Fibroblast of lung (primary cell): ENCODE measurements around the gene TPPP. TPM values are rescaled to one million over a fixed set of nuclear protein-coding genes. Genes with fewer than 3 reads are reported as not detected.

Experiments
- DNase-seq, 2 donors: peaks; one replicate each; pipeline versions ENCODE4 v3.0.0 to v3.0.0-alpha.2; 2010; ENCODE audit warnings: low read depth in 2 of 2
- H2AFZ ChIP-seq: 2 replicates; pipeline ENCODE4 v1.5.1; 2012; ENCODE audit warnings: low read length, control low read depth, inconsistent platforms
- H3K27ac ChIP-seq: 2 replicates; pipeline ENCODE4 v1.5.1; 2011; ENCODE audit warnings: low read length, control low read depth; ENCODE audit not compliant: insufficient read depth
- H3K27me3 ChIP-seq: 2 replicates; pipeline ENCODE4 v1.5.1; 2011; ENCODE audit warnings: mild to moderate bottlenecking, low read length; ENCODE audit not compliant: control insufficient read depth, insufficient read depth
- H3K36me3 ChIP-seq: 2 replicates; pipeline ENCODE4 v1.5.1; 2011; ENCODE audit warnings: low read length; ENCODE audit not compliant: control insufficient read depth, insufficient read depth
- H3K4me1 ChIP-seq: 2 replicates; pipeline ENCODE4 v1.5.1; 2011; ENCODE audit warnings: low read length; ENCODE audit not compliant: control insufficient read depth, insufficient read depth; ENCODE audit errors: extremely low read depth
- H3K4me2 ChIP-seq: 2 replicates; pipeline ENCODE4 v1.5.1; 2011; ENCODE audit warnings: low read length, control low read depth; ENCODE audit not compliant: insufficient read depth; ENCODE audit errors: extremely low read depth
- H3K4me3 ChIP-seq, 4 experiments: fragments of 200-600 bp in 1 of 4; sonication (generic) in 1 of 4; replicated peaks in 1 of 4; 2 replicates each; pipeline ENCODE4 v1.5.1; 2011 to 2016; ENCODE audit warnings: low read length in 4 of 4, low read depth in 3 of 4, mild to moderate bottlenecking in 3 of 4, control low read depth in 2 of 4, inconsistent platforms in 1 of 4, mixed read lengths in 1 of 4; ENCODE audit not compliant: insufficient read depth in 1 of 4; ENCODE audit errors: control extremely low read depth in 1 of 4
- H3K79me2 ChIP-seq: 2 replicates; pipeline ENCODE4 v1.5.1; 2012; ENCODE audit warnings: mild to moderate bottlenecking, low read length, inconsistent platforms; ENCODE audit not compliant: control insufficient read depth, insufficient read depth
- H3K9ac ChIP-seq: 2 replicates; pipeline ENCODE4 v1.5.1; 2011; ENCODE audit warnings: mild to moderate bottlenecking, low read length, control low read depth; ENCODE audit not compliant: insufficient read depth
- H3K9me3 ChIP-seq: 2 replicates; pipeline ENCODE4 v1.5.1; 2012; ENCODE audit warnings: low read depth, low read length; ENCODE audit not compliant: control insufficient read depth, insufficient read depth
- H4K20me1 ChIP-seq: 2 replicates; pipeline ENCODE4 v1.5.1; 2011; ENCODE audit warnings: low read length; ENCODE audit not compliant: control insufficient read depth, insufficient read depth; ENCODE audit errors: extremely low read depth
- CTCF ChIP-seq, 2 donors: IDR thresholded peaks in 1 of 2; conservative IDR thresholded peaks in 1 of 2; 1 replicate in 1 of 2; 2 replicates in 1 of 2; pipeline ENCODE4 v1.5.1; 2011 to 2012; ENCODE audit warnings: low read length in 2 of 2, control low read depth in 1 of 2, inconsistent platforms in 1 of 2, low read depth in 1 of 2, mild to moderate bottlenecking in 1 of 2
- EZH2 ChIP-seq: IDR thresholded peaks from 2 replicates; pipeline ENCODE4 v1.5.1; 2012; ENCODE audit warnings: low read length, control low read depth, mild to moderate bottlenecking; ENCODE audit errors: missing control alignments
- polyA plus RNA-seq, 2 donors: library from polyadenylated mRNA; depleted of rRNA in 1 of 2; stranded (reverse) in 1 of 2; unstranded in 1 of 2; fragments of >200 nt; gene quantifications; 2 replicates each; pipeline ENCODE4 v1.2.1, GENCODE V29; 2011 to 2012; ENCODE audit warnings: missing spikeins in 1 of 2
- total RNA-seq: library from RNA; depleted of rRNA; stranded (reverse); fragments of >200 nt; gene quantifications from 2 replicates; pipeline ENCODE4 v1.2.1, GENCODE V29; 2014

TPPP gene
- total and polyA plus RNA-seq, 2 donors (not counting 1 experiment from before 2014, with no cell fraction given), result 0.06 to 0.17 TPM

- H3K9me3 ChIP-seq, result no peaks in the 10 kb centered on the region
- H3K4me2 ChIP-seq, result no peak overlapping the region
- no peaks in the 10 kb centered on the region for H3K27me3 ChIP-seq
- TF ChIP-seq EZH2 (no peak), CTCF (conservative IDR thresholded peaks at IDR 0.05 in 1 of 2, IDR thresholded peaks at IDR 0.05 in 1 of 2; ENCODE audit: low read depth in 1 of 2, low read length in 2 of 2) (no peak)
- no peak for DNase-seq
- no peaks in the 10 kb centered on the region for H3K4me1 ChIP-seq
- no peaks in the 10 kb centered on the region for H4K20me1 ChIP-seq
- H3K79me2 ChIP-seq, result no peaks in the 10 kb centered on the region
- no peak overlapping the region for H3K4me3 ChIP-seq
- H2AFZ ChIP-seq, result no peak overlapping the region
- no peak overlapping the region for H3K27ac ChIP-seq
- peaks cover 3% of the 10 kb centered on the region for H3K36me3 ChIP-seq
- H3K9ac ChIP-seq, result no peak overlapping the region
Measured at GRCh38 chr5:627840-628239, 65.3 kb downstream of the TPPP start.

GRCh38 chr5:626850-627249, 66.3 kb downstream of the TPPP start:
- H3K79me2 ChIP-seq, result no peaks in the 10 kb centered on the region
- H3K27me3 ChIP-seq, result no peaks in the 10 kb centered on the region
- H3K36me3 ChIP-seq, result peaks cover 3% of the 10 kb centered on the region
- no peaks in the 10 kb centered on the region for H3K9me3 ChIP-seq
- H3K4me3 ChIP-seq, result no peak overlapping the region
- no peaks in the 10 kb centered on the region for H3K4me1 ChIP-seq
- no peak overlapping the region for H3K27ac ChIP-seq
- peak in 1 of 2 donors; percentile 11 for DNase-seq
- TF ChIP-seq CTCF (conservative IDR thresholded peaks at IDR 0.05 in 1 of 2, IDR thresholded peaks at IDR 0.05 in 1 of 2; ENCODE audit: low read depth in 1 of 2, low read length in 2 of 2), result no peak
- no peak for TF ChIP-seq EZH2
- no peak overlapping the region for H3K9ac ChIP-seq
- no peaks in the 10 kb centered on the region for H4K20me1 ChIP-seq
- H2AFZ ChIP-seq, result no peak overlapping the region
- H3K4me2 ChIP-seq, result no peak overlapping the region

- no peak for TF ChIP-seq EZH2
- TF ChIP-seq CTCF (conservative IDR thresholded peaks at IDR 0.05 in 1 of 2, IDR thresholded peaks at IDR 0.05 in 1 of 2; ENCODE audit: low read depth in 1 of 2, low read length in 2 of 2), result no peak
- Histone ChIP-seq H3K4me1 (no peaks in the 10 kb centered on the region), H3K4me3 (no peak overlapping the region), H3K27me3 (no peaks in the 10 kb centered on the region), H3K27ac (no peak overlapping the region), H3K9ac (no peak overlapping the region), H3K79me2 (no peaks in the 10 kb centered on the region), H3K9me3 (no peaks in the 10 kb centered on the region), H2AFZ (no peak overlapping the region), H3K4me2 (no peak overlapping the region), H3K36me3 (peaks cover 3% of the 10 kb centered on the region), H4K20me1 (no peaks in the 10 kb centered on the region)
- DNase-seq, result no peak
Measured at GRCh38 chr5:625516-625915, 67.6 kb downstream of the TPPP start.
